Tibial artery (tissue), 4 donors: ENCODE data around the gene ID4.

Source experiments
- DNase-seq, 2 donors: peaks; one replicate each; pipeline ENCODE4 v3.0.0-alpha.2; 2019
- H3K27ac ChIP-seq, 2 donors: fragments of 200-600 bp; sonication (generic) in 1 of 2; 1 replicate in 1 of 2; 2 replicates in 1 of 2; pipeline ENCODE4 v1.5.1; 2018 to 2019; ENCODE audit warnings: mild to moderate bottlenecking in 1 of 2
- H3K27me3 ChIP-seq, 2 donors: fragments of 200-600 bp; sonication (generic) in 1 of 2; one replicate each; pipeline versions ENCODE4 v1.5.1 to v1.6.0; 2016 to 2019
- H3K36me3 ChIP-seq, 3 donors: fragments of 200-600 bp; sonication (generic) in 2 of 3; one replicate each; pipeline ENCODE4 v1.5.1; 2016 to 2019; ENCODE audit warnings: mild to moderate bottlenecking in 2 of 3
- H3K4me1 ChIP-seq, 4 donors: fragments of 200-600 bp; sonication (generic) in 2 of 4; 1 replicate in 3 of 4; 2 replicates in 1 of 4; pipeline ENCODE4 v1.5.1; 2016 to 2019
- H3K4me3 ChIP-seq, 2 donors: fragments of 200-600 bp; sonication (generic) in 1 of 2; 1 replicate in 1 of 2; 2 replicates in 1 of 2; pipeline ENCODE4 v1.5.1; 2018 to 2019; ENCODE audit warnings: mild to moderate bottlenecking in 2 of 2
- H3K9me3 ChIP-seq, 3 donors: fragments of 200-600 bp; sonication (generic) in 1 of 3; one replicate each; pipeline ENCODE4 v1.5.1; 2016 to 2019
- CTCF ChIP-seq, 2 experiments: fragments of 200-600 bp in 1 of 2; fragments of 450-650 bp in 1 of 2; IDR thresholded peaks; one replicate each; pipeline ENCODE4 v1.5.1; 2017 to 2019; ENCODE audit warnings: antibody characterized with exemption in 2 of 2, mild to moderate bottlenecking in 1 of 2, moderate library complexity in 1 of 2
- intact Hi-C: fragments of 100-400 bp; cut with DNase I; formaldehyde crosslinking; loops from one replicate; pipeline ENCODE4 v1.15.0; 2023; ENCODE audit warnings: low total_unique reads

Gene ID4

GRCh38 chr6:19845266-19846041, 8.3 kb downstream of the ID4 start:
- Histone ChIP-seq H3K27me3 (no peaks in the 10 kb centered on the region), H3K27ac (peak overlapping the region; percentile 97 to 98), H3K9me3 (no peaks in the 10 kb centered on the region), H3K4me3 (no peak overlapping the region), H3K4me1 (peaks cover 0 to 68% (median 17%) of the 10 kb centered on the region in 4 donors), H3K36me3 (peaks cover 0 to 4% (median 0%) of the 10 kb centered on the region in 3 donors)
- TF ChIP-seq CTCF (IDR thresholded peaks at IDR 0.05) = no peak
- DNase-seq = no peak
- intact Hi-C loops = loop anchor here (5.0 kb wide), 1 partner anchor 557 kb away; the partner anchor contains the start of gene E2F3

- no peaks in the 10 kb centered on the region for H3K36me3 ChIP-seq
- intact Hi-C loops = loop anchor here (5.0 kb wide), 1 partner anchor 554 kb away; the partner anchor contains the start of gene E2F3
- H3K27me3 ChIP-seq = no peaks in the 10 kb centered on the region
- H3K4me1 ChIP-seq = peaks cover 0 to 57% (median 23%) of the 10 kb centered on the region in 4 donors
- no peaks in the 10 kb centered on the region for H3K9me3 ChIP-seq
- peak overlapping the region; percentile 29 for H3K4me3 ChIP-seq
- H3K27ac ChIP-seq = peak overlapping the region; percentile 79 to 84
- no peak for TF ChIP-seq CTCF (IDR thresholded peaks at IDR 0.05)
- no peak for DNase-seq
Observed at GRCh38 chr6:19848465-19849029, 11.4 kb downstream of the ID4 start.

GRCh38 chr6:19849196-19849595, 12.0 kb downstream of the ID4 start:
- Histone ChIP-seq H3K9me3 (no peaks in the 10 kb centered on the region), H3K27me3 (no peaks in the 10 kb centered on the region), H3K27ac (peak overlapping the region; percentile 79 to 84), H3K36me3 (no peaks in the 10 kb centered on the region), H3K4me3 (peak overlapping the region; percentile 29), H3K4me1 (peaks cover 0 to 50% (median 23%) of the 10 kb centered on the region in 4 donors)
- no peak for DNase-seq
- TF ChIP-seq CTCF (IDR thresholded peaks at IDR 0.05) = no peak
- intact Hi-C loops = loop anchor here (5.0 kb wide), 1 partner anchor 553 kb away; the partner anchor contains the start of gene E2F3

- intact Hi-C loops = loop anchor here (5.0 to 10.0 kb wide), 3 partner anchors 553 to 1102 kb away; partner anchors contain the start of gene E2F3
Observed at GRCh38 chr6:19849755-19850154, 12.6 kb downstream of the ID4 start.

More at GRCh38 chr6:19849755-19850154, 12.6 kb downstream of the ID4 start:
- H3K4me3 ChIP-seq = peak overlapping the region; percentile 29
- H3K27me3 ChIP-seq = no peaks in the 10 kb centered on the region
- peaks cover 0 to 44% (median 18%) of the 10 kb centered on the region in 4 donors for H3K4me1 ChIP-seq
- H3K9me3 ChIP-seq = no peaks in the 10 kb centered on the region
- no peak for TF ChIP-seq CTCF (IDR thresholded peaks at IDR 0.05)
- H3K36me3 ChIP-seq = no peaks in the 10 kb centered on the region
- H3K27ac ChIP-seq = peak overlapping the region; percentile 79 to 84
- DNase-seq = no peak
